Activated T-helper 1 cell treated with Interleukin-2 at 50 U/mL for 16 hours (primary cell): Measurements from ENCODE around the gene DCAKD.
A peak's percentile ranks its signal among the peaks of the same experiment; 100 is the strongest.
"Not testable (repeated sequence)": the region's sequence is repeated elsewhere in the genome, so short reads cannot be mapped to it uniquely, and the experiment has no call there.

Experiments
- DNase-seq: peaks from one replicate; pipeline ENCODE4 v3.0.0-alpha.2; 2020; ENCODE audit warnings: low read depth

Gene DCAKD

GRCh38 chr17:45063198-45063597, 11.8 kb upstream of the DCAKD start:
- no peak for DNase-seq

- DNase-seq, result no peak
Observed at GRCh38 chr17:45061606-45062205, 10.3 kb upstream of the DCAKD start.

- peak; percentile 88 for DNase-seq
Observed at GRCh38 chr17:45060797-45061605, 9.6 kb upstream of the DCAKD start, which contains the start of gene NMT1. TSS of gene NMT1 (plus strand) at chr17:45061317. CDS start at chr17:45061330, 13 bp downstream.

- no peak for DNase-seq
Observed at GRCh38 chr17:45060382-45060796, 9.0 kb upstream of the DCAKD start.

GRCh38 chr17:45052052-45052772, 780 bp upstream of the DCAKD start:
- DNase-seq, result peak; percentile 27

GRCh38 chr17:45051720-45052051, 254 bp upstream of the DCAKD start:
- DNase-seq, result not testable (repeated sequence)

GRCh38 chr17:45050481-45051059, 862 bp downstream of the DCAKD start:
- no peak for DNase-seq

GRCh38 chr17:45048795-45049563, 2.5 kb downstream of the DCAKD start:
- DNase-seq, result no peak

- no peak for DNase-seq
Observed at GRCh38 chr17:45046537-45047125, 4.8 kb downstream of the DCAKD start.

- no peak for DNase-seq
Observed at GRCh38 chr17:45043813-45044540, 7.5 kb downstream of the DCAKD start.

GRCh38 chr17:45042346-45043120, 8.9 kb downstream of the DCAKD start:
- DNase-seq, result no peak

- DNase-seq, result no peak
Observed at GRCh38 chr17:45040459-45040858, 11.0 kb downstream of the DCAKD start.

GRCh38 chr17:45038728-45039634, 12.5 kb downstream of the DCAKD start:
- no peak for DNase-seq

GRCh38 chr17:45036691-45037090, 14.7 kb downstream of the DCAKD start:
- DNase-seq, result no peak

- DNase-seq, result no peak
Observed at GRCh38 chr17:45035848-45036247, 15.6 kb downstream of the DCAKD start.

GRCh38 chr17:45034599-45034998, 16.8 kb downstream of the DCAKD start:
- DNase-seq, result no peak

- no peak for DNase-seq
Observed at GRCh38 chr17:45032174-45032541, 19.3 kb downstream of the DCAKD start.

GRCh38 chr17:45031231-45032173, 19.9 kb downstream of the DCAKD start:
- no peak for DNase-seq
